GM18519 (cell line): ENCODE measurements around the gene CHRNB1.

Experiments used
- ATAC-seq: cut with Tn5 transposase; IDR thresholded peaks from one replicate; pipeline ENCODE4 v1.9.1; 2021; ENCODE audit warnings: mild to moderate bottlenecking, moderate library complexity; ENCODE audit not compliant: unreplicated experiment, low FRiP score

Gene CHRNB1, protein sequence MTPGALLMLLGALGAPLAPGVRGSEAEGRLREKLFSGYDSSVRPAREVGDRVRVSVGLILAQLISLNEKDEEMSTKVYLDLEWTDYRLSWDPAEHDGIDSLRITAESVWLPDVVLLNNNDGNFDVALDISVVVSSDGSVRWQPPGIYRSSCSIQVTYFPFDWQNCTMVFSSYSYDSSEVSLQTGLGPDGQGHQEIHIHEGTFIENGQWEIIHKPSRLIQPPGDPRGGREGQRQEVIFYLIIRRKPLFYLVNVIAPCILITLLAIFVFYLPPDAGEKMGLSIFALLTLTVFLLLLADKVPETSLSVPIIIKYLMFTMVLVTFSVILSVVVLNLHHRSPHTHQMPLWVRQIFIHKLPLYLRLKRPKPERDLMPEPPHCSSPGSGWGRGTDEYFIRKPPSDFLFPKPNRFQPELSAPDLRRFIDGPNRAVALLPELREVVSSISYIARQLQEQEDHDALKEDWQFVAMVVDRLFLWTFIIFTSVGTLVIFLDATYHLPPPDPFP

DNA sequence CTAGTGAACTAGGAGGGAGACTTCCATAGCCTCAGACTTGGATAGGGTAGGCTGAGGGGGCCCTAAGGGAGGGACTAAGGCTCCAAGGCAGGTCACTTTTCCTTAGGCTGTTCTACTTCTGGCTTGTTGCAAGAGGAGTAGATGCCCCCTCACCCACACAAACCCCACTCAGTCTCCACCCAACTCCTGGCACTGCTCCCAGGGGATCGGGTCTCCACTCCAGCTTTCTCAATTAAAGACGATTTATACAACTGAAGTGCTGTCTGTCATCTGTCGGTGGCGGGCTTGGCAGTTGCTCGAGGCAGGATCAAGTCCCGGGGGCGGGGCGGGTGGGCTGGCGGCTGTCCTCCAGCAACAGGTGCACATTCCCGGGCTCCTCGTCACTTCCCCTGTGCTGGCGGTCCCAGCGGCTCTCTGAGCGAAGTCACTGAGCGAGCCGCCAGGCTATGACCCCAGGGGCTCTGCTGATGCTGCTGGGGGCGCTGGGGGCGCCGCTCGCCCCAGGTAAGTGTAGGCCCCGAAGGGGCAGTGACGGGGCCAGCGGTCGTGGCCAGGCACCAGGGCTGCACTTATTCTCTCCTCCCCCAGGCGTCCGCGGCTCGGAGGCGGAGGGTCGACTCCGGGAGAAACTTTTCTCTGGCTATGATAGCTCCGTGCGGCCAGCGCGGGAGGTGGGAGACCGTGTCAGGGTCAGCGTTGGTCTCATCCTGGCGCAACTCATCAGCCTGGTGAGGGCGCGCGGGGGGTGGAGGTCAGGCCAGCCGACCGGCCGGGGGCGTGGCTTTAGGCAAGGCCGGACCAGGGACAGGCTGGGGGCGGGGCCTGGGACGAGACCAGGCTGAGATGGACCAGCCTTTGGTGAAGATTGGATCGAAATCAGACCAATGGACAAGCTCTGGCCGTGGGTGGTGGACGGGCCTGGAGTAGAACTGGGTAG, at the start of gene CHRNB1:
Gene CHRNB1, plus strand, starts transcription at position 380 of the 937 bp plus-strand sequence. Its CDS starts 67 bp downstream, at position 447.
- no peak for ATAC-seq

DNA sequence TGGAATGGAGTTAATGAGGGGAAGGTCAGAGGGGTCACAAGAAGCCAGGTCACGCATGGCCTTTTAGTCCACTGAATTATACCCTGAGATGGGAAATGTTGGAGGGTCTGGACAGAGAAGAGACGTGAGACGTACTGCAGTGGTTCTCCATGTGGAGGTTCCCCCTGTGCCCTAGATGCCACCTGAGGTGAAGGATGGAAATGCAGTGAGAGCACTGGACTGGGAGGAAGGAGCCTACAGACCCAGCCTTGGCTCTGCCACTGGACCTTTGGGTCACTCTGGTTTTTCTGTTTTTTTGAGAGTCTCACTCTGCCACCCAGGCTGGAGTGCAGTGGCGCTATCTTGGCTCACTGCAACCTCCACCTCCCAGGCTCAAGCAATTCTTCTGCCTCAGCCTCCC, 48.7 kb upstream of the CHRNB1 start:
- ATAC-seq: no peak

DNA sequence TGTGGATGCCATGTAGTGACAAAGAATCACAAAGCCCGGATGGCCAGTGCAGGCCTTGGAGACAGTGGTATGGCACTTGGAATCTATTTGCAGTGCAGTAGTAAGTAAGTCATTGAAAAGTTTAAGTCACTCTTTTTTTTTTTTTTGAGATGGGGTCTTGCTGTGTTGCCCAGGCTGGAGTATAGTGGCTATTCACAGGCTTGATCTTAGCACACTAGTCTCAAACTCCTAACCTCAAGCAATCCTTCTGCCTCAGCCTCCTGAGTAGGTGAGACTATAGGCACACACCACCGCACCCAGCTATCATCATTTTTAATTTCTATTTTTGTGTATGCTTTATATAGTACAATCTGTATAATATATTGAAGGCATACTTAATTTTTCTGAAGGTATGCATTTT, 46.2 kb upstream of the CHRNB1 start:
- no peak for ATAC-seq

DNA sequence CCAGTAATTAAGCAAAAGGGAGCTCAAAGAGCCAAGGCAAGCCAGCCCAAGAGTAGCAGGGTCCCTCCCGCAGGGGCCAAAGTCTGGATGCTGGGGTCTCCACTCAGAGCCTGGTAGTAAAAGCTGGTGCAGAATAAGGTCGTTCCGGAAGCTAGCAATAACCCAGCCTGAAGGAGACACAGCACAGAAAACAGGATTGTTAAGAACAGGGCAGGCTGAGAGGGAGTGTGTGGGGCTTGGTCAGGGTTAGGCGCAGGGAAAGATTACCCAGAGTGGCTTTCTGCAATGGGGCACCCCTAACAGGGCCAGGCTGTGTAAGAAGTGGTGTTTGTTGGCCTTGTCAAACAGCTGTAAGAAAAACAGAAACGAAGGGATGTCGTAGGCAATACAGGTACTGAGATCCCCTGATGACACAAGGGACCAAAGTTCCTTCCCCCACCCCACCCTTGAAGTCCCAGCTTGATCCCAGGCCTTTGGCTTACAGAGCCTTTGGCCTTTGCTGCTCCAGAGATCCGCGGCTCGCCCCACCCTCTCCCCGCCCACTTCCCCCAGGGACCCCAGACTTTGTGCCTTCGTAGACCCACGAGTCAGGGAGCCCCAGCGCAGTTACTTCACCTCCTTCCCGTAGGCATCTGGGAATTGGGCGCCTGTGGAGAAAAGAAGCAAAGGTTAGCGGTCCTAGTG, 41.7 kb upstream of the CHRNB1 start:
- no peak for ATAC-seq

DNA sequence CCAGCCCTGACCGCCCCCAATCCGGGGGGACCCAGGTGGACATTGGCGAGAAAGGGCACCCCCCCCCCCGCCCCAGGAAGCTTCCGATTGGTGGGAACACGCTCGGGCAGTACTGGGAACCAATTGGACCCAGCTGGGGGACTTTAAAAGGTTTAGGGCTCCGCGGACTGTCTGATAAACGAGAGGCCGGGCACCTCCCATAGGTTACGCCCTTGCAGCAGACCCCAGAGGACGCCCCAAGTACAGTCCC, 41.2 kb upstream of the CHRNB1 start:
- ATAC-seq: no peak

DNA sequence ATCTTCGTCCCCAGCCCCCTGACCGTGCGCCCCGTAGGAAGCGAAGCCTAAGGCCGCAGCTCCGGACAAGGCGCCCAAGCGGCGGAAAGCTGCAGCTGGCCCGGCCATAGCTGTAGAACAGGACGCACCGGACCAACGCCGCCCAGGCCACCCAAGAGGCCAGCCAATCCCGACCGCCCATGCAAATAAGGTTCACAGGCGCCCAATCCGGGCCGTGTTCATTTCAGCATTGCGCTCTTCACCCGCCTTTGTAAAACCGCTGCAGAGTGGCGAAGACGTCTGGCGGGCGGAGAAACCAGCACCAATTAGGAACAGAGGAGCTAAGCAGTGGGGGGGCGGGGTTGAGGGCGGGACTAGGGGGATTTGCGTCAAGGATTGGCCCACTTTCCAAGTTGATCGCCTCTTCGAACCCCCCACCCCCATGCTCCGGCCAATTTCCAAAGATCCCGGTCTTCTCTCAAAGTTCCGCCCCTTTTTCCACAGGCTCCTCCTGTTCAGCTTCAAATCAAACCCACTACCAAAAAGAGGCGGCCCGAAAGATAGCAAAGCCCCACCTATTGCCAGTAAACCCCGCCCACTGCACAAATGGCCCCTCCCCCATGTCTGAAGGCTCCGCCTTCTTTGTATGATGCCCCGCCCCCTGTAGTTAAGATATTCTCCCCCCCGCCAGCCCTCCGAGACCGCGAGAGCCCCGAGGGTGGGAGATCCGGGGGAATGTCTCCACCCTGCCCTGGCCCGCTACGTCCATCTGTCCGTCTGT, 40.7 kb upstream of the CHRNB1 start, which contains the start of gene TMEM256:
Gene TMEM256, minus strand, starts transcription at position 121 of the 760 bp plus-strand sequence. Its CDS starts 13 bp downstream, at position 108.
- peak; percentile 67 for ATAC-seq

DNA sequence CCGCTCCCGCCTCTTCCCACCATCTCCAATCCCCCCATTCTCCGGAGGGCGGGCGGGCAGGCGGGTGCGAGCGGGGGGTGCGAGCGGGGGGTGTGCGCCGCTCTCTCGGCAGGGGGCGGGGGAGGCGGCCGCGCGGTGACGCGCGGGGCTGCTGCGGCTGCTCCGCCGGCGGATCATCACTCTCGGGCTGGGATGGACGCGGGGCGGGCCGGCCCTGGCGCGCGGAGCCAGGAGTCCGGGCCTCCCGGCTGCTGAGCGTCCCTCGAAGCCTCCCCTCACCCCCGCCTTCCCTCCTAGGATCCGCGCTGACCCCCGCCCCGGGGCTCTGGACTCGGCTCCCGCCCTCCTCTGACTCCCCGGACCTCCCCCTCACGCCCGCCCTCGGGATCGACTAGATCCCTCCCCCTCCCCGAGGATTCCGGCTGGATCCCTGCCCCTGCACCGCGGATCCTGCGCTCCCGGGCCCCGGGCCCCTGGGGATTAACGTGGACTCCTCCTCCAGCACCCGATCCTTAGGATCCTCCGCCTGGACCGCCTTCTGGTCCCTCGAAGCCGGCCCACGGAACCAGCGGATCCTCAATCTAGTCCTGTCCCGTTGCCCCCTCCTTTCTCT, 40.0 kb upstream of the CHRNB1 start:
- no peak for ATAC-seq

DNA sequence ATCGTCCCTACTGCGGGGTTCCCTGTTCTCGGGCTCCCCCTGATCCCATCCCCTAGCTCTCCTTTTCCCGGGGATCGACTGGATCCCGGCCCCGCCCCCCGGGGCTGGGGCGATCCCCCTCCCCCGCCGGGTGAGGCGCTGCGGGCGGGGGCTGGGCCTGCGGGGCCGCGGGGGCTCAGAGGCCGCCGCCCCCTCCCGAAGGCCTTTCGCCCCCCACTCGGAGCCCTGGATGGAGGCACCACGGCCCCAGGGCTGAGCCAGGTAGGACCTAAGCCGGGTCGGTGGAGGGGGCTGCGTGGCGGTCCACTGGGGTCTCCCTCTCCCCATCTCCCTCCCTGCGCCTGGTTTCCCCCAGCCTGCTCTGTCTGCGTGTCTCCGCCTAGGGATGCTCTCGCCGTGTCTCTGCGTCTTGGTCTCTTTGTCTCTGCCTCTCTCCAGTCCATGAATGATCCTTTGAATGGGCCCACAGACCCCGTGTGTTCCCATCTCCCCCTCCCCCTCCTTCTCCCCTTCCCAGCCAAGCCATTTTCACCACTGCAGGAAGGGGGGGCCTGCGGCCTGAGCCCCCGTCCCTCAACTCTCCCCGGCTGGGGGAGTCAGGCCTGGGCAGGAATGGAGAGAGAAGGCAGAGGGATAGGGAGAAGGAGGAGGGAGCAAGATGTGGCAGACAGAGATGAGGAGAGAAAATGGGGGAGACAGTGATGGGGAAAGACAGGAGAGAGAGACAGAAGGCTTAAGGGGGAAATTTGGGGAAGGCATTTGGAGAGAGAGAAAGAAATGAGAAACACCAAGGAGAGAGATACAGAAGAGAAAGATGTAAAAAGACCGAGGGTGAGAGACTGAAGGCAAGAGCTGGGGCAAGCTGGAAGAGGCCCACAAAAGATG, 39.3 kb upstream of the CHRNB1 start:
- ATAC-seq: no peak

DNA sequence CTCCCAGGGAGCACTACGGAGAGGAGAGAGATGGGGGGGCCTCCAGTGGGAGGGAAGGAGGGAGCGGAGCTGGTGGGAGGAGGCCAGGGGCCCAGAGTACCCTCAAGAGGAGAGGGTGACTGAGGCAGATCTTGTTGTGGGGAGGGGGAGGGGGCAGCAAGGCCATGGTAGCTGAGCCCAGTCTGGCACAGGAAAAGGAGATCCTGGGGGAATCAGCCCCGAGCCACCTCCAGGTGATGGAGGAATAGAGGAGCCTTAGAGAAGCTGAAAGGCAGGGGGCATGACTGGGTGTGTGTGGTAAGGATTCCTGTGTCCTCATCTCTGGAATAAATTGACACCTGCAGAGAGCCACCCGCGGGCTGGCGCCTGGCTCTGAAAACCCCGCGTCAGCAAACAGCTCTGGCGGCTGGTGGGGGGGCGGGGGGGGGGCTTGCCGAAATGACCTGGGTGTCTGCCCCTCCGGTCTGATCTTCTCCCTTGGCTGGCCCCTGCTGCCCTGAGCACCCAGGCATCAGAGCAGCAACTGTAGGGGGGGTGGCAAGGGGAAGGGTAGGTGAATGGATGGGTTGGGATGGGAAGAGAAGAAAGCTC, 38.5 kb upstream of the CHRNB1 start:
- no peak for ATAC-seq

DNA sequence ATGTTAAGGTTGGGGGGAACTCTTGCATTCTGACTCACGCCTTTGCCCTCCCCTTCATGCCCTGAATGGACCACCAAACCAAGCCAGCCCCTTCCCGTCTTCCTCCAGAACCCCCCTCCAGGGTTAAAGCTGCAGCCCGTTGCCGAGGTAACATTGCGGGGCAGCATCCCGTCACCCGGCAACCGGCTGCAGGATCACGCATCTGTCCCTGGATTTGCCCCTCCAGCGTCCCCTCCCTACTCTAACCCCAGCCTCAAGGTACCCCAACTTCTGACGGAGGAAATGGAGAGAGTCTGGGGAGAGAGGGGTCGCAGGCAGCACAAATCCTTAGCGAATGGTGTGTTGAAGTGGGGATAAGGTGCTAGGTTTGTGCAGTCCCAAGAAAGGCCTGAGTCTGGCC, 37.8 kb upstream of the CHRNB1 start:
- ATAC-seq: no peak

DNA sequence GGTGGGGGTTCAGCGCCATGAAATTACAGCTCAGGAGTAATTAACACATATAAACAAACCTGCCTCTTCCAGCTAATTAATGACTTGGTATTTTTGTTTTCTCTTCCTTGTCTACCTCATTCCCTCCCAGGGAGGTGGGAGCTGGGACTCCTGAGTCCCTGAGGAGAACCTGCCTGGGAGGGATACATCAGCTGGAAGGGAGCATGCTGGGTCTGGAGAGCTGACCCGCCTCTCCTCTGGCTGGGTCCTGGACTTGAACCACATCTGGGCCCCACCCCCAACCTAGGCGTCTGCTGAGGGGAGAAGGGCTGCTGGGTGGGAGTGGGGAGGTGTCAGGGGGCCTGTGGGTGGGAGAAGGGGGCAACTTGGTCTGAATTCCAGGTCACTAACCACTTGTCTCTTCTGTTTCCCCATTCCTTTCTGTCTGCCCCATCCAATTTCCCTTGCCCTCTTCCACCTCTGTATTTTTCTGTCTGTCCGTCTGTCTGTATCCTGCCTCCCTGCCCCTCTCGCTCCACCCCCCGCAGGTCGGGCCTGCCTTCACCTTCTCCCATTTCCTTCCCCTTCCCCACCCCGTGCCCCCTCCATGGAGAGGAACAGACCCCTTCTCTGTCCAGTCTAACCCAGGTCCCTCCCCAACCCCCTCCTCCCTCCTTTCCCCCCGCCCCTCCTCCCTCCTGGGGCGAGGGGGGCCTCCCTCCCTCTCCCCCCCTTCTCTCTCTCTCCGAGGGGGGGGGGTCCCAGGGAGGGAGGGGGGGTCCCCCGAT, 37.2 kb upstream of the CHRNB1 start, which contains the start of gene NLGN2:
Gene NLGN2, plus strand, starts transcription at position 361 of the 767 bp plus-strand sequence. CDS start 411 bp downstream, outside the sequence.
- ATAC-seq: no peak

DNA sequence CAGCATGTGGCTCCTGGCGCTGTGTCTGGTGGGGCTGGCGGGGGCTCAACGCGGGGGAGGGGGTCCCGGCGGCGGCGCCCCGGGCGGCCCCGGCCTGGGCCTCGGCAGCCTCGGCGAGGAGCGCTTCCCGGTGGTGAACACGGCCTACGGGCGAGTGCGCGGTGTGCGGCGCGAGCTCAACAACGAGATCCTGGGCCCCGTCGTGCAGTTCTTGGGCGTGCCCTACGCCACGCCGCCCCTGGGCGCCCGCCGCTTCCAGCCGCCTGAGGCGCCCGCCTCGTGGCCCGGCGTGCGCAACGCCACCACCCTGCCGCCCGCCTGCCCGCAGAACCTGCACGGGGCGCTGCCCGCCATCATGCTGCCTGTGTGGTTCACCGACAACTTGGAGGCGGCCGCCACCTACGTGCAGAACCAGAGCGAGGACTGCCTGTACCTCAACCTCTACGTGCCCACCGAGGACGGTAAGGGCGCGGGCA, 36.6 kb upstream of the CHRNB1 start:
- ATAC-seq: no peak

DNA sequence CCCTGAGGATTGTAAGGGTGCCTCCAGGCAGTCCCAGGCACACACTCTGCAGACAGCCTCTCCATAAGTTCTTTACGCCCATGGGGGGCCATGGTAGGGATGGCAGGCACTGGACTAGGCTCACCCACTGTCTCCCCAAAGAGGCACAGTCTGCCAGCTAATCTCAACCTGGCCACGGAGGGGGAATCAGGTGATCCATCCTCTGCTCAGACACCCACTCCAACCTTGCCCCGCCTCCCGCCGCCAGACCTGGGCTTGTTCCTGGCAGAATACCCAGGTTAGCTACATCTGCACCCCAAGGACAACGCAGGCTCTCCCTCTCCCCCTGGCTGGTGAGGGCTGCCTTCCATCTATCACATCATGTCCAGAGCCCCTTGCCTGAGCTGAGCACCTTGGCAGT, 36.0 kb upstream of the CHRNB1 start:
- ATAC-seq: no peak

DNA sequence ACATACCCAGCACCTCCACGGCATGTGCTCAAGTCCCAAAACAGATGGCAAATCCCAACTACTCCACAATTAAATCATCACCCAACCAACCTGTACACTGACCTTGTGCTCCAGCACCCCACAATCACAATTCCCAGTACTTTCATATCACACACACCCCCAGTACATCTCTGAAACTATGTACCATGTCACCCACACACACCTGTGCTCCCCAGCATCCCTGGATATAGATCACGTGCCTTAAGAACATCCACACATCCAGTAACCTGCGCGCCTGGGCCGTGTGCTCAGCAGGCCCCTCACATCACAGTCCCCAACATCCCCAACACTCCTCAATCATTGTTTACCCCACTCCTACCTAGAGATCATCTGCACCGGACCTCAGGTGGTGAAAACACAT, 35.1 kb upstream of the CHRNB1 start:
- no peak for ATAC-seq

DNA sequence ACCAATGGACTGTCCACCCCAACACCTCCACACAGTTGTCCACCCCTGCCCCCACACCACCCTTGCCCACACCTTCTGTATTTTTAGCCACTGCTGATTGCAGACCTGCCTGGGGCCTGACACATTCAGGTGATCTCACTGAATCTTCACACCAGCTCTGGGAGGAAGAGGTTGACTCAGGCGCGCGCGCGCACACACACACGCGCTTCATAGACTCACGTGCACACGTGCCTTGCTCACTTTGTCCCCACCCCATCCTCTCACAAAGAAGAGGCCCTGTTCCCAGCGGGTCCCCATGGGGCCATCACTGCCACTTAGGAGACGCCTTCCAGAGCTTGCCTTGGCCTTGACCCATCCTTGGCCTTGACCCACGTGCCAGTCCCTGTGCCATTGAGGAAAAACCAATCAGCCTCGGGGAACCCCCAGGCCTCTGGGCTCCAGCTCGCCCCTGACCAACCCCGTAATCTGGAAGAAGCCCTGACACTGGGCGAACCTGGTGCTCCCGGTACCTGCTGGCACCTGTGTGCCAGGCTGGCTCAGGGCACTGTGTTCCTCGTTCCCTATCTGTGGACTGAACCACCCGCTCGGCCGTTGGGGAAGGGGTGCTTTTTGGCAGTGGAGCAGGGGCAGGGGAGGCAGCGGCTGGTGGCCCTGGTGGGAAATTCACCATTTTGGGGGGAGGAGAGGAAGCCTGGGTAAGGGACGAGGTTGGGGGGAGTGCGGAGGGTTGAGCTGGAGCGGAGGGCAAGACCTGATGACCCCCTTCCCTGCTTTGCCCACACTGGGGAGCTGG, 34.0 kb upstream of the CHRNB1 start:
- no peak for ATAC-seq

DNA sequence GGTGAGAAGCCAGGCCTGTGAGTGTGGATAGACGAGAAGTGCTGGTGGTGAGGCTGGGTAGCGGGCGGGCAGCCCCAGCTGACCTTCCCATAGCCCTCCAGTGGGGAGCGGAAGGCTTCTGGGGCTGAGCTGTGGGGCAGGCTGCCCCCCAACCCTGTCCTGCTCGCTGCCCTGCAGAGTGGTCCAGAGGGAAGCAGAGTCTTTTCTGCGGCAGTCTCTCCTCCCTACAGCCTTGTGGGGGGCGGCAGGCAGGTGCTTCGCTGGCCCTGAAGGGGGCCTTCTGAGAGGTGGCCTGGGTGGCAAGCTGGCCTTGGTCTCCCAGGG, 33.5 kb upstream of the CHRNB1 start:
- no peak for ATAC-seq
